HCT116 (cell line): ENCODE data around the gene PDGFA.

Source experiments
- CBX3 ChIP-seq: IDR thresholded peaks from 2 replicates; pipeline ENCODE4 v1.6.1; 2012; ENCODE audit warnings: low read depth
- CTCF ChIP-seq, 3 experiments: fragments of 200-600 bp in 1 of 3; sonication (generic) in 1 of 3; IDR thresholded peaks in 2 of 3; conservative IDR thresholded peaks in 1 of 3; 2 replicates each; pipeline ENCODE4 v1.5.1; 2012 to 2017; ENCODE audit warnings: low read depth in 2 of 3, low read length in 2 of 3, antibody characterized with exemption in 1 of 3, borderline replicate concordance in 1 of 3, control low read depth in 1 of 3, mild to moderate bottlenecking in 1 of 3, mixed read lengths in 1 of 3, mixed run types in 1 of 3, moderate library complexity in 1 of 3; ENCODE audit not compliant: insufficient read depth in 1 of 3
- EGR1 ChIP-seq: IDR thresholded peaks from 2 replicates; pipeline ENCODE4 v1.6.1; 2012; ENCODE audit warnings: low read depth
- EZH2 ChIP-seq: fragments of 200-600 bp; sonication (generic); IDR thresholded peaks from 2 replicates; pipeline ENCODE4 v1.6.1; 2017; ENCODE audit warnings: antibody characterized with exemption, mixed run types
- MAX ChIP-seq: IDR thresholded peaks from 2 replicates; pipeline ENCODE4 v1.6.1; 2012
- POLR2A ChIP-seq: IDR thresholded peaks from 2 replicates; pipeline ENCODE4 v1.7.0; 2011; ENCODE audit warnings: borderline replicate concordance; ENCODE audit not compliant: insufficient read depth, insufficient read length; ENCODE audit errors: extremely low read depth
- POLR2AphosphoS5 ChIP-seq: IDR thresholded peaks from 2 replicates; pipeline ENCODE4 v1.6.1; 2011; ENCODE audit warnings: mild to moderate bottlenecking, low read depth, low read length, moderate library complexity
- RAD21 ChIP-seq: IDR thresholded peaks from 2 replicates; pipeline ENCODE4 v1.6.1; 2012; ENCODE audit warnings: low read depth, mild to moderate bottlenecking
- SRF ChIP-seq: IDR thresholded peaks from 2 replicates; pipeline ENCODE4 v1.6.1; 2012; ENCODE audit warnings: low read depth
- YY1 ChIP-seq: IDR thresholded peaks from 2 replicates; pipeline ENCODE4 v1.6.1; 2011; ENCODE audit warnings: low read length, low read depth, moderate library complexity, mild to moderate bottlenecking; ENCODE audit not compliant: insufficient replicate concordance; ENCODE audit errors: extremely low read depth
- ZBTB33 ChIP-seq: IDR thresholded peaks from 2 replicates; pipeline ENCODE4 v1.6.1; 2011; ENCODE audit warnings: mild to moderate bottlenecking, low read length, moderate library complexity; ENCODE audit not compliant: insufficient replicate concordance; ENCODE audit errors: extremely low read depth

- TF ChIP-seq ZBTB33, result no peak
- no peak for TF ChIP-seq CBX3
- no peak for TF ChIP-seq POLR2AphosphoS5
- TF ChIP-seq CTCF (IDR thresholded peaks at IDR 0.05 in 2 of 3, conservative IDR thresholded peaks at IDR 0.05 in 1 of 3; ENCODE audit: borderline replicate concordance in 1 of 3, insufficient read depth in 1 of 3, low read depth in 2 of 3, low read length in 2 of 3), result no peak
- no peak for TF ChIP-seq POLR2A
- no peak for TF ChIP-seq RAD21
- no peak for TF ChIP-seq EZH2
- no peak for TF ChIP-seq SRF
- TF ChIP-seq MAX, result no peak
- TF ChIP-seq YY1, result no peak
- TF ChIP-seq EGR1, result no peak
These were observed 58.0 kb downstream of the PDGFA start for GRCh38 chr7:461453-462172.
